22Rv1 (cell line): Measurements from ENCODE around the gene HNF1B.

ENCODE experiments used
- ZFX ChIP-seq: fragments of 450-650 bp; IDR thresholded peaks from 2 replicates; pipeline ENCODE4 v1.6.1; 2017; ENCODE audit warnings: antibody characterized with exemption, borderline replicate concordance
- TF ChIP-seq, protein P1 (sequence below): fragments of 450-650 bp; IDR thresholded peaks from 2 replicates; pipeline ENCODE4 v1.5.1; 2017; ENCODE audit warnings: mild to moderate bottlenecking

- TF ChIP-seq, protein P1, sequence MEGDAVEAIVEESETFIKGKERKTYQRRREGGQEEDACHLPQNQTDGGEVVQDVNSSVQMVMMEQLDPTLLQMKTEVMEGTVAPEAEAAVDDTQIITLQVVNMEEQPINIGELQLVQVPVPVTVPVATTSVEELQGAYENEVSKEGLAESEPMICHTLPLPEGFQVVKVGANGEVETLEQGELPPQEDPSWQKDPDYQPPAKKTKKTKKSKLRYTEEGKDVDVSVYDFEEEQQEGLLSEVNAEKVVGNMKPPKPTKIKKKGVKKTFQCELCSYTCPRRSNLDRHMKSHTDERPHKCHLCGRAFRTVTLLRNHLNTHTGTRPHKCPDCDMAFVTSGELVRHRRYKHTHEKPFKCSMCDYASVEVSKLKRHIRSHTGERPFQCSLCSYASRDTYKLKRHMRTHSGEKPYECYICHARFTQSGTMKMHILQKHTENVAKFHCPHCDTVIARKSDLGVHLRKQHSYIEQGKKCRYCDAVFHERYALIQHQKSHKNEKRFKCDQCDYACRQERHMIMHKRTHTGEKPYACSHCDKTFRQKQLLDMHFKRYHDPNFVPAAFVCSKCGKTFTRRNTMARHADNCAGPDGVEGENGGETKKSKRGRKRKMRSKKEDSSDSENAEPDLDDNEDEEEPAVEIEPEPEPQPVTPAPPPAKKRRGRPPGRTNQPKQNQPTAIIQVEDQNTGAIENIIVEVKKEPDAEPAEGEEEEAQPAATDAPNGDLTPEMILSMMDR, result no peak
- TF ChIP-seq ZFX, result no peak
Observed at GRCh38 chr17:37725601-37726146, 19.2 kb downstream of the HNF1B start.
